Smooth muscle cell (in vitro differentiated cells): ENCODE results near the gene KLHL1. TPM values are rescaled to one million over a fixed set of nuclear protein-coding genes. Genes with fewer than 3 reads are reported as not detected.

Experiments used
- DNase-seq: peaks from one replicate; lab custom pipeline; 2025; ENCODE audit not compliant: unreplicated experiment; lab: John Stamatoyannopoulos, UW
- H2AFZ ChIP-seq: fragments of 200-600 bp; sonication (generic); 2 replicates; pipeline ENCODE4 v1.6.0; 2016; ENCODE audit warnings: antibody characterized with exemption, low read depth, mild to moderate bottlenecking
- H3F3A ChIP-seq: fragments of 200-600 bp; sonication (generic); 2 replicates; pipeline ENCODE4 v1.6.0; 2017; ENCODE audit warnings: antibody characterized with exemption, low read depth
- H3K27ac ChIP-seq: fragments of 200-600 bp; sonication (generic); 2 replicates; pipeline ENCODE4 v1.5.1; 2016; ENCODE audit warnings: low read depth, mild to moderate bottlenecking
- H3K27me3 ChIP-seq: fragments of 200-600 bp; sonication (generic); 2 replicates; pipeline ENCODE4 v1.6.1; 2016; ENCODE audit warnings: low read depth, mild to moderate bottlenecking
- H3K36me3 ChIP-seq: fragments of 200-600 bp; sonication (generic); 2 replicates; pipeline ENCODE4 v1.5.1; 2016; ENCODE audit warnings: low read depth
- H3K4me1 ChIP-seq: fragments of 200-600 bp; sonication (generic); 2 replicates; pipeline ENCODE4 v1.5.1; 2016; ENCODE audit warnings: low read depth
- H3K4me2 ChIP-seq: fragments of 200-600 bp; sonication (generic); 2 replicates; pipeline ENCODE4 v1.6.0; 2016; ENCODE audit warnings: mild to moderate bottlenecking
- H3K4me3 ChIP-seq: fragments of 200-600 bp; sonication (generic); 2 replicates; pipeline ENCODE4 v1.5.1; 2016; ENCODE audit warnings: mild to moderate bottlenecking
- H3K79me2 ChIP-seq: fragments of 200-600 bp; sonication (generic); 2 replicates; pipeline ENCODE4 v1.6.0; 2016; ENCODE audit warnings: low read depth, mild to moderate bottlenecking
- H3K9ac ChIP-seq: fragments of 200-600 bp; sonication (generic); 2 replicates; pipeline ENCODE4 v1.6.0; 2016; ENCODE audit warnings: low read depth
- H3K9me3 ChIP-seq: fragments of 200-600 bp; sonication (generic); replicated peaks from 2 replicates; pipeline ENCODE4 v1.5.1; 2016; ENCODE audit warnings: low read depth
- H4K20me1 ChIP-seq: fragments of 200-600 bp; sonication (generic); 2 replicates; pipeline ENCODE4 v1.6.0; 2016; ENCODE audit warnings: low read depth
- CTCF ChIP-seq: fragments of 200-600 bp; sonication (generic); IDR thresholded peaks from 2 replicates; pipeline ENCODE4 v1.5.1; 2017; ENCODE audit warnings: borderline replicate concordance, mild to moderate bottlenecking, antibody characterized with exemption; ENCODE audit not compliant: insufficient read depth, poor library complexity, severe bottlenecking
- WGBS: methylation state at CpG from one replicate; pipeline ENCODE4 v1.1.7; 2016; ENCODE audit warnings: low lambda C conversion rate; 5-methylcytosine and 5-hydroxymethylcytosine counted together
- polyA plus RNA-seq: library from polyadenylated mRNA; unstranded; fragments of >200 nt; fragmentation: Nextera tagmentation; extraction: Ambion mirVana; gene quantifications from 2 replicates; pipeline ENCODE4 v1.2.1, GENCODE V29; 2016
- small RNA-seq: library from RNA; depleted of rRNA; stranded (forward); fragments of <200 nt; gene quantifications from one replicate; pipeline ENCODE3, GENCODE V24; 2014
- total RNA-seq: library from RNA; depleted of rRNA; stranded (reverse); fragments of >200 nt; gene quantifications from 2 replicates; pipeline ENCODE4 v1.2.3, GENCODE V29; 2014

The KLHL1 gene
- total and polyA plus RNA-seq, 2 experiments from 2014 or later = not detected

GRCh38 chr13:69660155-69660554, 448.1 kb downstream of the KLHL1 start:
- Histone ChIP-seq H3K9ac (no peak overlapping the region), H3K27ac (no peak overlapping the region), H3F3A (no peaks in the 10 kb centered on the region), H3K36me3 (no peaks in the 10 kb centered on the region), H3K27me3 (no peaks in the 10 kb centered on the region), H3K79me2 (no peaks in the 10 kb centered on the region), H2AFZ (no peak overlapping the region), H4K20me1 (no peaks in the 10 kb centered on the region), H3K4me1 (no peaks in the 10 kb centered on the region), H3K9me3 (no peaks in the 10 kb centered on the region), H3K4me2 (no peak overlapping the region), H3K4me3 (no peak overlapping the region)
- no peak for DNase-seq
- 91% methylated on average over 6 of the region's 6 CpGs for WGBS
- TF ChIP-seq CTCF = no peak

- H3K9me3 ChIP-seq = no peaks in the 10 kb centered on the region
- TF ChIP-seq CTCF = no peak
- H3K4me1 ChIP-seq = no peaks in the 10 kb centered on the region
- no peak overlapping the region for H3K4me3 ChIP-seq
- H3K9ac ChIP-seq = no peak overlapping the region
- H3K4me2 ChIP-seq = no peak overlapping the region
- H2AFZ ChIP-seq = no peak overlapping the region
- DNase-seq = no peak
- no peak overlapping the region for H3K27ac ChIP-seq
- H3K27me3 ChIP-seq = no peaks in the 10 kb centered on the region
- 88% methylated on average over 2 of the region's 2 CpGs for WGBS
- H4K20me1 ChIP-seq = no peaks in the 10 kb centered on the region
- H3K79me2 ChIP-seq = no peaks in the 10 kb centered on the region
- H3K36me3 ChIP-seq = no peaks in the 10 kb centered on the region
- H3F3A ChIP-seq = no peaks in the 10 kb centered on the region
Measured at GRCh38 chr13:69657676-69658075, 450.6 kb downstream of the KLHL1 start.

GRCh38 chr13:69654392-69654791, 453.9 kb downstream of the KLHL1 start:
- H3K27ac ChIP-seq = no peak overlapping the region
- WGBS = 96% methylated on average over 5 of the region's 5 CpGs
- no peak overlapping the region for H3K9ac ChIP-seq
- H3K79me2 ChIP-seq = no peaks in the 10 kb centered on the region
- H2AFZ ChIP-seq = no peak overlapping the region
- no peaks in the 10 kb centered on the region for H3F3A ChIP-seq
- H3K27me3 ChIP-seq = no peaks in the 10 kb centered on the region
- H3K4me2 ChIP-seq = no peak overlapping the region
- H3K36me3 ChIP-seq = no peaks in the 10 kb centered on the region
- H3K4me3 ChIP-seq = no peak overlapping the region
- H3K9me3 ChIP-seq = no peaks in the 10 kb centered on the region
- H3K4me1 ChIP-seq = no peaks in the 10 kb centered on the region
- no peak for DNase-seq
- TF ChIP-seq CTCF = no peak
- no peaks in the 10 kb centered on the region for H4K20me1 ChIP-seq

Small RNAs within 50 kb of the gene (small RNA-seq; reads per million reads assigned to genes)
- not detected for gene RNY3P10

Other genes with a start within 250 kb of the KLHL1 start
- not detected in 2 replicates for gene ATXN8OS, start 626 bp downstream of the KLHL1 start, total RNA-seq
- gene ATXN8OS, start 626 bp downstream of the KLHL1 start, polyA plus RNA-seq = not detected in 2 replicates